ENCODE data around the gene ZNF529. TPM values are rescaled to one million over a fixed set of nuclear protein-coding genes. Genes with fewer than 3 reads are reported as not detected.

ZNF529 gene
- total and polyA plus RNA-seq, 2 donors (not counting 1 experiment from before 2014, with no cell fraction given): 11.1 to 33.2 TPM

DNA sequence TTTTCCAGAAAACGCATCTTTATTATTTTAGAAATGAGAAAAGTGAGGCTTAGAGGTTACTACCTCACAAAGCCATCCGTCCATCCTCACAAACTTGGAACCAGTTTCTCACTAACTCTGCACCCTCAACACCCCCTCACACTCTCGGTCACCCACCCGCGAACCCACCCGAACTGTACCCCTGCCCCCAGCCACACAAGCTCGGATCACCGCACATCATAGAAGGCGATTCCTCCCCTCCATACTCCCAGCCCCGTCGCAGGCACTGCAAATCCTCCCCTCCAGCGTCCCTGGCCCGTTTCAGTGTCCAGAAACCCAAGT is 45.3 kb downstream of the ZNF529 start:
- ChIA-PET POLR2A (interaction anchor here (0.5 to 2.5 kb wide), 9 partner anchors 38 to 690 kb away, joined by 3 to 25 read pairs (median 5); partner anchors contain the start of genes ZFP14, ZNF146, ZNF382 and ZNF383), CTCF (interaction anchor here (1.0 to 1.5 kb wide), 3 partner anchors 38 to 113 kb away, joined by 3 to 4 read pairs (median 3); partner anchors contain the start of genes ZNF382 and ZNF566)
- TF ChIP-seq CTCF (IDR thresholded peaks at IDR 0.05): no peak
- TF ChIP-seq EZH2 (IDR thresholded peaks at IDR 0.05; ENCODE audit: borderline replicate concordance, insufficient read depth, low read depth, low read length, poor library complexity, severe bottlenecking): no peak
- Histone ChIP-seq H3K4me1 (ENCODE audit: control insufficient read depth in 2 of 2, insufficient read depth in 2 of 2, low read length in 2 of 2) (peaks cover 16 to 19% of the 10 kb centered on the region in 2 donors), H3K27ac (ENCODE audit: low read length in 2 of 2) (peak overlapping the region; percentile 86 to 88), H3K4me2 (replicated peaks; ENCODE audit: low read depth, low read length, poor library complexity, severe bottlenecking) (peak overlapping the region; percentile 87), H3K4me3 (ENCODE audit: control extremely low read depth in 1 of 5, extremely low read depth in 1 of 5, insufficient read depth in 1 of 5, low read depth in 2 of 5, low read length in 4 of 5) (peak overlapping the region; percentile 67 to 96 (median 81)), H3K27me3 (replicated peaks in 1 of 4; ENCODE audit: control extremely low read depth in 1 of 4, control insufficient read depth in 3 of 4, insufficient read depth in 4 of 4, low read length in 3 of 4) (no peaks in the 10 kb centered on the region), H3K9ac (ENCODE audit: low read length) (peak overlapping the region; percentile 77), H3K79me2 (ENCODE audit: control insufficient read depth, insufficient read depth, low read length) (peaks cover 52% of the 10 kb centered on the region), H3K36me3 (replicated peaks in 1 of 2; ENCODE audit: control extremely low read depth in 1 of 2, control insufficient read depth in 1 of 2, extremely low read depth in 1 of 2, insufficient read depth in 2 of 2, low read length in 1 of 2) (peaks cover 2 to 12% of the 10 kb centered on the region in 2 experiments), H3K9me3 (ENCODE audit: control extremely low read depth in 1 of 3, control insufficient read depth in 2 of 3, insufficient read depth in 1 of 3, low read length in 2 of 3) (peaks cover 7 to 42% (median 14%) of the 10 kb centered on the region in 3 donors), H4K20me1 (ENCODE audit: control insufficient read depth, insufficient read depth, low read length, poor library complexity, severe bottlenecking) (no peaks in the 10 kb centered on the region), H2AFZ (ENCODE audit: insufficient read depth, low read depth, low read length, poor library complexity, severe bottlenecking) (peak overlapping the region; percentile 97)
- intact Hi-C loops (cut with micrococcal nuclease): loop anchor here (1.0 to 10.0 kb wide), 16 partner anchors 39 to 1066 kb away; partner anchors contain the start of genes TBCB, ZFP14, ZNF345 and ZNF461
- H3K4me1 Mint-ChIP-seq: peaks cover 22% of the 10 kb centered on the region
- WGBS (ENCODE audit: insufficient coverage): 0% methylated on average over 12 of the region's 13 CpGs
- H3K27me3 Mint-ChIP-seq: no peaks in the 10 kb centered on the region
- peaks cover 12% of the 10 kb centered on the region for H3K9me3 Mint-ChIP-seq (ENCODE audit: insufficient read depth)
- no peak for DNase-seq
- no peak for ATAC-seq (ENCODE audit: low read depth)
- peak overlapping the region; percentile 100 for H3K4me3 Mint-ChIP-seq
- H3K27ac Mint-ChIP-seq: peak overlapping the region; percentile 96

DNA sequence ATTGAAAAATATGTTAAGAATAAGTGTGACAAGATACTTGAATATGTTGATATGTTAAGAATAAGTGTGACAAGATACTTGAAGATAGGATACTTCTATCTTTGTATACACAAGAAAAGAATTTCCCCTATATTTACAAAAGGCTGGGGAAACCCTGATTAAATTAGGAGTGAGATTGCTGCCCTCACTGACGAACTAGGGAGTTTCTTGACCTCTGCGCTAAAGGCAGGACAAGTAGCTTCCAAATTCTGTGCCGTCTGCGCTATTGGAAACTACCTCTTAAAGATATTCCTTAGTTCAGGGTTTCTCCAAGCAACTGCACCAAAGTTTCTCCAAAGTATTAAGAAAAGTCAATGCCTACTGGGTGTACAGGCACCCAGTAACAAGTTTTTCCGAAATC is 45.8 kb downstream of the ZNF529 start:
- Mint-ChIP-seq H3K27ac (no peak overlapping the region), H3K4me3 (peak overlapping the region; percentile 100), H3K4me1 (peaks cover 22% of the 10 kb centered on the region), H3K9me3 (ENCODE audit: insufficient read depth) (peaks cover 12% of the 10 kb centered on the region), H3K27me3 (no peaks in the 10 kb centered on the region)
- Histone ChIP-seq H3K4me2 (replicated peaks; ENCODE audit: low read depth, low read length, poor library complexity, severe bottlenecking) (peak overlapping the region; percentile 87), H2AFZ (ENCODE audit: insufficient read depth, low read depth, low read length, poor library complexity, severe bottlenecking) (peak overlapping the region; percentile 97), H3K4me3 (ENCODE audit: control extremely low read depth in 1 of 5, extremely low read depth in 1 of 5, insufficient read depth in 1 of 5, low read depth in 2 of 5, low read length in 4 of 5) (peak overlapping the region; percentile 67 to 96 (median 81)), H3K4me1 (ENCODE audit: control insufficient read depth in 2 of 2, insufficient read depth in 2 of 2, low read length in 2 of 2) (peaks cover 16 to 19% of the 10 kb centered on the region in 2 donors), H3K9ac (ENCODE audit: low read length) (peak overlapping the region; percentile 77), H3K9me3 (ENCODE audit: control extremely low read depth in 1 of 3, control insufficient read depth in 2 of 3, insufficient read depth in 1 of 3, low read length in 2 of 3) (peaks cover 9 to 37% (median 16%) of the 10 kb centered on the region in 3 donors), H4K20me1 (ENCODE audit: control insufficient read depth, insufficient read depth, low read length, poor library complexity, severe bottlenecking) (no peaks in the 10 kb centered on the region), H3K27me3 (replicated peaks in 1 of 4; ENCODE audit: control extremely low read depth in 1 of 4, control insufficient read depth in 3 of 4, insufficient read depth in 4 of 4, low read length in 3 of 4) (no peaks in the 10 kb centered on the region), H3K79me2 (ENCODE audit: control insufficient read depth, insufficient read depth, low read length) (peaks cover 52% of the 10 kb centered on the region), H3K36me3 (replicated peaks in 1 of 2; ENCODE audit: control extremely low read depth in 1 of 2, control insufficient read depth in 1 of 2, extremely low read depth in 1 of 2, insufficient read depth in 2 of 2, low read length in 1 of 2) (peaks cover 2 to 17% of the 10 kb centered on the region in 2 experiments), H3K27ac (ENCODE audit: low read length in 2 of 2) (peak overlapping the region in 1 of 2 donors; percentile 88)
- intact Hi-C loops (cut with micrococcal nuclease): loop anchor here (10.0 kb wide), 1 partner anchor 137 kb away; the partner anchor contains the start of gene ZNF461
- POLR2A ChIA-PET: interaction anchor here (0.6 to 2.5 kb wide), 2 partner anchors 78 to 226 kb away, joined by 3 to 9 read pairs; partner anchors contain the start of gene ZNF382
- CTCF ChIA-PET: interaction anchor here (1.5 kb wide), 1 partner anchor 78 kb away, joined by 4 read pairs; the partner anchor contains the start of gene ZNF382
- no peak for ATAC-seq (ENCODE audit: low read depth)
- 54% methylated on average over 2 of the region's 5 CpGs for WGBS (ENCODE audit: insufficient coverage)
- peak; percentile 26 for DNase-seq
- TF ChIP-seq CTCF (IDR thresholded peaks at IDR 0.05) (no peak), EZH2 (IDR thresholded peaks at IDR 0.05; ENCODE audit: borderline replicate concordance, insufficient read depth, low read depth, low read length, poor library complexity, severe bottlenecking) (no peak)
